ENCODE measurements around the gene SLK.

DNA sequence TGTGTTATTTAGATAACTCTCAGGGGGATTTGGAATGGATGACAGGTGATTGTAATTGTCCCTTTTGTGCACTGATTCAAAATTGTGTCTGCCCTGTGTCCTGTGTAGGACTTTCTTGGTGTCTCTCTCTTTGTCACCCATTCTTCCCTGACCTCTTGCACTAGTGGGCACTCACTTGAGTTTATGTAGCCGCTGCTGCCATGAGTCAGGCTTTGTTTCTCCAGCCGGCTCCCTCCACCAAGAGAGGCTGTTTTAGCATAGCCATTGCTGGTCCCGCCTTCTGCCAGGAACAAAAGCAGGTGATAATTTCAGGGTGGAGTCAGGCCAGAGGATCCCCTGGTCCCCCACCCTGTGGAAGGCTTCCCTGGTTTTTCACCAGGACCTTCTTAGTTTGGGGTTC lies 110.3 kb downstream of the SLK start:
- TF ChIP-seq CTCF (conservative IDR thresholded peaks at IDR 0.05; ENCODE audit: low read depth, low read length) (no peak), POLR2A (IDR thresholded peaks at IDR 0.05; ENCODE audit: low read depth, low read length) (no peak), SMC3 (IDR thresholded peaks at IDR 0.05; ENCODE audit: low read depth, low read length) (no peak), MAFK (IDR thresholded peaks at IDR 0.05; ENCODE audit: low read depth, low read length) (no peak), BHLHE40 (IDR thresholded peaks at IDR 0.05; ENCODE audit: low read depth, low read length) (no peak)

Data from IMR-90 (cell line).